Subcutaneous abdominal adipose tissue (tissue), 5 donors: ENCODE data around the gene SIAE.

Experiments used
- H3K27ac ChIP-seq: one replicate; pipeline ENCODE4 v1.7.0; 2013; ENCODE audit warnings: low read depth, mild to moderate bottlenecking, inconsistent platforms, low read length, moderate library complexity
- H3K27me3 ChIP-seq, 5 donors: one replicate each; pipeline ENCODE4 v1.7.0; 2013; ENCODE audit warnings: low read length in 5 of 5, inconsistent platforms in 1 of 5; ENCODE audit not compliant: control insufficient read depth in 5 of 5, insufficient read depth in 4 of 5
- H3K36me3 ChIP-seq, 5 donors: one replicate each; pipeline ENCODE4 v1.7.0; 2013; ENCODE audit warnings: low read length in 5 of 5; ENCODE audit not compliant: control insufficient read depth in 5 of 5, insufficient read depth in 5 of 5
- H3K4me1 ChIP-seq, 5 donors: one replicate each; pipeline ENCODE4 v1.7.0; 2013; ENCODE audit warnings: low read length in 5 of 5, mild to moderate bottlenecking in 3 of 5, moderate library complexity in 1 of 5; ENCODE audit not compliant: control insufficient read depth in 5 of 5, insufficient read depth in 5 of 5
- H3K4me3 ChIP-seq, 5 donors: one replicate each; pipeline ENCODE4 v1.7.0; 2013; ENCODE audit warnings: low read length in 5 of 5, low read depth in 1 of 5
- H3K9ac ChIP-seq, 5 donors: one replicate each; pipeline ENCODE4 v1.7.0; 2013; ENCODE audit warnings: low read length in 5 of 5, mild to moderate bottlenecking in 4 of 5, moderate library complexity in 3 of 5
- H3K9me3 ChIP-seq, 5 donors: one replicate each; pipeline ENCODE4 v1.7.0; 2013; ENCODE audit warnings: low read length in 5 of 5; ENCODE audit not compliant: control insufficient read depth in 5 of 5
- donor health status: healthy.
- donor health status: healthy.
- donor health status: healthy.
- donor health status: healthy.
- donor health status: healthy.

Gene SIAE

GRCh38 chr11:124700028-124700427 is 26.5 kb upstream of the SIAE start:
- no peak overlapping the region for H3K9ac ChIP-seq
- H3K9me3 ChIP-seq = no peaks in the 10 kb centered on the region
- H3K27ac ChIP-seq = no peak overlapping the region
- no peak overlapping the region for H3K4me3 ChIP-seq
- no peaks in the 10 kb centered on the region for H3K36me3 ChIP-seq
- no peaks in the 10 kb centered on the region for H3K4me1 ChIP-seq
- peaks cover 0 to 2% (median 0%) of the 10 kb centered on the region in 5 donors for H3K27me3 ChIP-seq

- Histone ChIP-seq H3K9ac (no peak overlapping the region), H3K27me3 (peaks cover 0 to 2% (median 0%) of the 10 kb centered on the region in 5 donors), H3K27ac (no peak overlapping the region), H3K4me1 (no peaks in the 10 kb centered on the region), H3K9me3 (no peaks in the 10 kb centered on the region), H3K36me3 (no peaks in the 10 kb centered on the region), H3K4me3 (no peak overlapping the region)
Observed at GRCh38 chr11:124699547-124699946, 26.0 kb upstream of the SIAE start.

GRCh38 chr11:124693142-124693541 is 19.6 kb upstream of the SIAE start:
- Histone ChIP-seq H3K36me3 (no peaks in the 10 kb centered on the region), H3K27me3 (no peaks in the 10 kb centered on the region), H3K9ac (no peak overlapping the region), H3K4me1 (no peaks in the 10 kb centered on the region), H3K27ac (no peak overlapping the region), H3K4me3 (no peak overlapping the region), H3K9me3 (no peaks in the 10 kb centered on the region)

GRCh38 chr11:124682443-124682842 is 8.9 kb upstream of the SIAE start:
- peaks cover 0 to 8% (median 5%) of the 10 kb centered on the region in 5 donors for H3K9me3 ChIP-seq
- no peaks in the 10 kb centered on the region for H3K4me1 ChIP-seq
- H3K27me3 ChIP-seq = no peaks in the 10 kb centered on the region
- no peak overlapping the region for H3K9ac ChIP-seq
- no peak overlapping the region for H3K27ac ChIP-seq
- no peak overlapping the region for H3K4me3 ChIP-seq
- no peaks in the 10 kb centered on the region for H3K36me3 ChIP-seq

GRCh38 chr11:124681421-124681820 is 7.9 kb upstream of the SIAE start:
- H3K9ac ChIP-seq = no peak overlapping the region

GRCh38 chr11:124678416-124678815 is 4.9 kb upstream of the SIAE start:
- peaks cover 0 to 19% (median 14%) of the 10 kb centered on the region in 5 donors for H3K4me1 ChIP-seq

More at GRCh38 chr11:124681421-124681820, 7.9 kb upstream of the SIAE start:
- H3K27ac ChIP-seq = no peak overlapping the region
- H3K27me3 ChIP-seq = no peaks in the 10 kb centered on the region
- H3K4me3 ChIP-seq = no peak overlapping the region
- peaks cover 0 to 4% (median 3%) of the 10 kb centered on the region in 5 donors for H3K4me1 ChIP-seq
- no peaks in the 10 kb centered on the region for H3K36me3 ChIP-seq
- H3K9me3 ChIP-seq = peaks cover 0 to 8% (median 5%) of the 10 kb centered on the region in 5 donors

GRCh38 chr11:124676386-124676785 is 2.8 kb upstream of the SIAE start:
- Histone ChIP-seq H3K9ac (no peak overlapping the region), H3K36me3 (no peaks in the 10 kb centered on the region), H3K4me3 (no peak overlapping the region), H3K27me3 (no peaks in the 10 kb centered on the region), H3K9me3 (no peaks in the 10 kb centered on the region), H3K4me1 (peaks cover 0 to 30% (median 24%) of the 10 kb centered on the region in 5 donors), H3K27ac (peak overlapping the region; percentile 48)

More at GRCh38 chr11:124678416-124678815, 4.9 kb upstream of the SIAE start:
- Histone ChIP-seq H3K27ac (no peak overlapping the region), H3K9me3 (peaks cover 0 to 8% (median 5%) of the 10 kb centered on the region in 5 donors), H3K9ac (no peak overlapping the region), H3K36me3 (no peaks in the 10 kb centered on the region), H3K4me3 (no peak overlapping the region), H3K27me3 (no peaks in the 10 kb centered on the region)

GRCh38 chr11:124674571-124674970 is 1.0 kb upstream of the SIAE start:
- Histone ChIP-seq H3K4me3 (peak overlapping the region; percentile 55 to 79 (median 75)), H3K4me1 (peaks cover 0 to 30% (median 24%) of the 10 kb centered on the region in 5 donors), H3K36me3 (no peaks in the 10 kb centered on the region), H3K27ac (no peak overlapping the region), H3K9ac (peak overlapping the region in 1 of 5 donors; percentile 75), H3K27me3 (no peaks in the 10 kb centered on the region), H3K9me3 (no peaks in the 10 kb centered on the region)

GRCh38 chr11:124674168-124674517 is 604 bp upstream of the SIAE start:
- H3K27ac ChIP-seq = no peak overlapping the region
- H3K9ac ChIP-seq = peak overlapping the region in 3 of 5 donors; percentile 8 to 75 (median 56)
- H3K4me1 ChIP-seq = peaks cover 0 to 30% (median 24%) of the 10 kb centered on the region in 5 donors
- H3K27me3 ChIP-seq = no peaks in the 10 kb centered on the region
- H3K9me3 ChIP-seq = no peaks in the 10 kb centered on the region
- H3K36me3 ChIP-seq = no peaks in the 10 kb centered on the region
- peak overlapping the region; percentile 55 to 79 (median 75) for H3K4me3 ChIP-seq

GRCh38 chr11:124672536-124673215 is 863 bp downstream of the SIAE start:
- Histone ChIP-seq H3K4me3 (peak overlapping the region; percentile 58 to 85 (median 79)), H3K27ac (peak overlapping the region; percentile 83), H3K9me3 (no peaks in the 10 kb centered on the region), H3K27me3 (no peaks in the 10 kb centered on the region), H3K36me3 (peaks cover 0 to 4% (median 0%) of the 10 kb centered on the region in 5 donors), H3K4me1 (peaks cover 0 to 30% (median 24%) of the 10 kb centered on the region in 5 donors), H3K9ac (peak overlapping the region; percentile 48 to 91 (median 83))
